Measurements from ENCODE around the gene HGS.

DNA sequence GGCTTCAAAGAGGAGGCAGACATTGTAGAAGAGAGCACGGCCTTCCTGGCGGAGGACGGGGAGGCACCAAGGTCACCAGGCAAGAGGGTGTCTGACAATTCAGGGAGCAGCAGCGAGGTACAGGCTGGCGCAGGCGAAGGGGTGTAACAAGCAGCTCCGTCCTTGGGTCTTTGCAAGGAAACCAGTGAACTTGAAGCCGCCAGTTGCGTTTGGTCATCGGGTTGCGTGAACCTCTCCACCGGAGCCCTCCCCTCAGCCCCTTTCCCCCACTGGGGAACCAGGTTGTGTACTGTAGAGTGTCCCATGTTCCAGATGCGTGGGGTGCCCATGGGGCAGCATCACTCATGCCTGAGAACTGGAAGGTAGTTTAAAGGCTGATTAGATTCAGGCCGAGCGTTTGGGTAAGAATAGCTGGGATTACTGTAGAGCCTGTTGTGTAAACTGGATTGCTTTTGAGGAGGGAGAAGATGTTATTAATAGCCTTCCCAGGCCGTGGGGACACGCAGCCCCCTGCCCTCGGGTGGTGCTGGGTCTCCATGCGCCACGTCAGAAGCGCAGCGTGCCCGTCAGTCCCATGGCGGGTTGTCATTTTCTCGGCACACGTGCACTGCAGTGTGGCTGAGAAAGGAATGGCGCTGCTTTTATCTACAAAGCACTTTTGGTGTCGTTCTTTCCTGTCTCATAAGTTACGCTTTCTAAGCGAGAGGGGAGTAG lies 21.9 kb downstream of the HGS start:
- TF ChIP-seq CTCF (IDR thresholded peaks at IDR 0.05) (no peak), POLR2A (IDR thresholded peaks at IDR 0.05) (no peak)

Data from body of pancreas (tissue), 4 donors.